A549 (cell line): ENCODE data around the gene TTN.

Source experiments
- CHD2 ChIP-seq: fragments of 150-350 bp; IDR thresholded peaks from 2 replicates; pipeline ENCODE4 v1.6.1; 2014; ENCODE audit warnings: low read length; ENCODE audit not compliant: partially characterized antibody
- CTCF ChIP-seq: fragments of >200 bp; sonication (Bioruptor Twin); formaldehyde crosslinking; IDR thresholded peaks from 3 replicates; pipeline ENCODE4 v1.5.1; 2016
- EP300 ChIP-seq, 2 experiments: fragments of >200 bp; sonication (Bioruptor Twin); formaldehyde crosslinking; IDR thresholded peaks; 2 replicates in 1 of 2; 3 replicates in 1 of 2; pipeline ENCODE4 v1.6.1; 2016 to 2017
- FOSL2 ChIP-seq, 2 experiments: fragments of 450-650 bp in 1 of 2; fragments of >200 bp in 1 of 2; sonication (Bioruptor Twin) in 1 of 2; formaldehyde crosslinking; IDR thresholded peaks; 2 replicates each; pipeline versions ENCODE4 v1.5.0 to v1.6.1; 2016 to 2020; ENCODE audit warnings: mild to moderate bottlenecking in 1 of 2, moderate library complexity in 1 of 2
- GATA3 ChIP-seq: IDR thresholded peaks from 2 replicates; pipeline ENCODE4 v1.6.1; 2012; ENCODE audit warnings: borderline replicate concordance
- JUN ChIP-seq, 2 experiments: fragments of >200 bp; sonication (Bioruptor Twin); formaldehyde crosslinking; IDR thresholded peaks; 2 replicates in 1 of 2; 3 replicates in 1 of 2; pipeline ENCODE4 v1.6.1; 2016 to 2017
- MAX ChIP-seq: IDR thresholded peaks from 2 replicates; pipeline ENCODE4 v1.6.1; 2012
- MYC ChIP-seq: IDR thresholded peaks from 2 replicates; pipeline ENCODE4 v1.6.1; 2012; ENCODE audit warnings: mild to moderate bottlenecking, inconsistent platforms, low read length, improper control_type of control experiment, borderline replicate concordance
- PBX3 ChIP-seq: IDR thresholded peaks from 2 replicates; pipeline ENCODE4 v1.6.1; 2012
- POLR2A ChIP-seq: IDR thresholded peaks from 2 replicates; pipeline ENCODE4 v1.6.1; 2012; ENCODE audit warnings: mild to moderate bottlenecking, low read length
- RAD21 ChIP-seq, 2 experiments: fragments of >200 bp in 1 of 2; sonication (Bioruptor Twin) in 1 of 2; formaldehyde crosslinking in 1 of 2; IDR thresholded peaks in 1 of 2; conservative IDR thresholded peaks in 1 of 2; 2 replicates in 1 of 2; 3 replicates in 1 of 2; pipeline ENCODE4 v1.6.1; 2012 to 2018; ENCODE audit warnings: inconsistent platforms in 1 of 2
- RCOR1 ChIP-seq: fragments of 150-350 bp; IDR thresholded peaks from 2 replicates; pipeline ENCODE4 v1.6.1; 2014; ENCODE audit warnings: antibody characterized with exemption, low read length, low read depth
- REST ChIP-seq: fragments of 200-600 bp; sonication (generic); IDR thresholded peaks from 2 replicates; pipeline ENCODE4 v1.6.1; 2016; ENCODE audit warnings: antibody characterized with exemption, mild to moderate bottlenecking, moderate library complexity
- TFCP2L1 ChIP-seq: fragments of 250-450 bp; sonication (Bioruptor Pico); IDR thresholded peaks from 2 replicates; pipeline ENCODE4 v1.5.0; 2021; ENCODE audit warnings: mild to moderate bottlenecking

GRCh38 chr2:178756843-178757242 lies 50.4 kb downstream of the TTN start:
- no peak for TF ChIP-seq CTCF
- TF ChIP-seq MAX, result no peak
- no peak for TF ChIP-seq EP300 (IDR thresholded peaks at IDR 0.05)
- TF ChIP-seq RCOR1, result no peak
- TF ChIP-seq FOSL2 (IDR thresholded peaks at IDR 0.05), result no peak
- no peak for TF ChIP-seq FOSL2 (CRISPR knock-in tag; IDR thresholded peaks at IDR 0.05)
- TF ChIP-seq REST, result no peak
- no peak for TF ChIP-seq PBX3
- no peak for TF ChIP-seq RAD21 (conservative IDR thresholded peaks at IDR 0.05 in 1 of 2, IDR thresholded peaks at IDR 0.05 in 1 of 2)
- no peak for TF ChIP-seq JUN (IDR thresholded peaks at IDR 0.05)
- TF ChIP-seq MYC, result no peak
- no peak for TF ChIP-seq POLR2A
- TF ChIP-seq CHD2, result no peak
- no peak for TF ChIP-seq GATA3
- no peak for TF ChIP-seq TFCP2L1
